Measurements from ENCODE around the gene NOL9.
A peak's percentile ranks its signal among the peaks of the same experiment; 100 is the strongest.

NOL9 gene

GRCh38 chr1:6486433-6487011 lies 67.8 kb downstream of the NOL9 start:
- peak; percentile 89 for DNase-seq

DNA sequence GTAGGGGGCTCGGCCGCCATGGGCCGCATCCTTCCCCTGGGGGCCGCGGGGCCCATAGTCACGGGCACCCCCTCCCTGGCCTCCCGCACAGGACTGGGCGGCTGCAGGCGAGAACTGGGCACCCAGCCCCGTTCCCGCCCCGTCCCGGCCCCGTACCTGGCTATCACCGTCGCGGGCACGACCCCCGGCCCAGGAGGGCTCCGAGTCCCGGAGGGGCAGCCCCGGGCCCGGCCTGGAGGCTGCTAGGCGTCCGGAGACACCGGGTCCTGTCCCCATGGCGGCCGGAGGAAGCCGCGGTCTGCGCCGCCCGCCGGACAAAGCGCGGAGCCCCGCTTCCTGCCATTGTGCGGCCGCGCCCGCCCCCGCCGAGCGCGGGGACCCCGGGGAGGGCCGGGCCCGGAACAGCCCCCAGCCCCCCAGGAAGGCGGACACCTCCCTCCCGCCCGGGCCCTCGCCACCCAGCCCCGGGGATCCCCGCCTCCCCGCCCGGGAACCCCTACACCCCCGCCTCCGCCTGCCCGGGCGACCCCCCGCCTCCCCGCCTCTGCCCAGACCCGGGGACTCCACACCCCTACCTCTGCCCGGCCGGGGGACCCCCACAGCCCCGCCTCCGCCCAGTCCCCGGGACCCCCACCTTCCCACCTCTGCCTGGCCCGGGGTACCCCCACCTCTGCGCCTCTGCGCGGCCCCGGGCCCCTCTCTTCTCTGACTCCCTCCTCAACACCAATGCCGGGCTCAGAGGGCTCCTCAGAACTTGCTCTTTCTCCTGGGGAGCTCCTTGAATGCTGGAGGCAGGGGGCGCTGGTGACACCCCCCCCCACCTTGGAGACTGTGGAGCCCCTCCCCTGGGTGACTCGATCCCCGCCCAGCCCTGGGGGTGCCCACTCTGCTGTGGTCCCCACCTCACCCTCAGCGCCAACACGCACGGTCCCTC lies 68.9 kb downstream of the NOL9 start:
- peak; percentile 41 for DNase-seq

- no peak for DNase-seq
These were observed 69.5 kb downstream of the NOL9 start for GRCh38 chr1:6484826-6485167.

GRCh38 chr1:6483761-6484117 lies 70.6 kb downstream of the NOL9 start:
- no peak for DNase-seq

GRCh38 chr1:6483017-6483760 lies 71.1 kb downstream of the NOL9 start:
- peak; percentile 60 for DNase-seq

DNA sequence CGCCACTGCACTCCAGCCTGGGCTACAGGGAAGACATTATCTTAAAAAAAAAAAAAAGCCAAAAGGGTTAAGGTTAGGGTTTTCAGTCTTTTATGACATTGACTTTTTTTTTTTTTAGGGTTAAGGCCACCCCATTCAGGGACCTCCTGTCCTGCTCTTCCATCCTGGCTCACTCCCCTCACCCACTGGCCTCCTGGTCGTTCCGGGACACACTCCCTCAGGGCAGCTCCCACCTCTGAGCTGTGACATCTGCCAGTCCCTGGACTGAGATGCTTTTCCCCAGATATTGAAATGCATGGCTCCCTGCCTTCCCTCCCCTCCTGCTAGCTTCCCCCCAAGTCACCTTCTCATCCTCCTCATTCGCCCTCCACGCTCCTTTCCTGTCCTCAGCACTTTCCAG lies 72.5 kb downstream of the NOL9 start:
- DNase-seq, result no peak

DNA sequence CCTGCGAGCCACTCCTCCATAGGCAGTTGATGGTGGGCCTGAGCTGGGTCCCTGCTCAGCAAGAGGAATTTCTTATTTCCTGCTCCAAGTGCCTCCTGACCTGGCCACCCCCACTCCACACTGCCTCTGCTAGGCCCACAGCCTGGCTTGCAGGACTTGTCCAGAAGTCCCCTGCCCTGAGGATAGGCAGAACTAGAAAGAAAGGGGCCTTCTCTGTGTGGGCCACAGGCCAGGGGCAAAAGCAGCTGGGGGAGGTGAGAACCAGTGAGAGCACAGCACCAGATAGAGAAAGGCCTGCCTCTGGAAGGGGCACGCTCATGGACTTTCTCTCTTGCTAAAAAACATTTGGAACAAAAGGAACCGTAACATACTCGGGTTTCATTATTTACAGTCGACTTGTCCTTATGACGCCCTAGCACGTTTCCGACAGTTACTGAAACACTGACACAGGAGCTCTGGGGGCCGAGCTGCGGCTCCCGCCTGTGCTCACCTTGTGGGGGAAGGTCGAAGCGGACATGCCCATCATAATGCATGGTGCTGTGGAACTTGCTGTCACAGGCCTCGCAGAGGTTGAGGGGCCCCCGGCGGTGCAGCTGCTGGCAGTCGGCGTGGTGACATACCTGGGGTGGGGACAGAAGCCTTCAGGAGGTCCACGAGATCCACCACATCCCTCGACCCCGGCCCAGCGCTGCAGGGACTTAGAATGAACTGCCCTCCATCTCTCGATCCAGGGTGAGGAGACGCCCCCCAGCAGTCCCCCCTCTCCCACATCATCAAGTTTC lies 77.1 kb downstream of the NOL9 start:
- no peak for DNase-seq

GRCh38 chr1:6476483-6476882 lies 77.8 kb downstream of the NOL9 start:
- no peak for DNase-seq

DNA sequence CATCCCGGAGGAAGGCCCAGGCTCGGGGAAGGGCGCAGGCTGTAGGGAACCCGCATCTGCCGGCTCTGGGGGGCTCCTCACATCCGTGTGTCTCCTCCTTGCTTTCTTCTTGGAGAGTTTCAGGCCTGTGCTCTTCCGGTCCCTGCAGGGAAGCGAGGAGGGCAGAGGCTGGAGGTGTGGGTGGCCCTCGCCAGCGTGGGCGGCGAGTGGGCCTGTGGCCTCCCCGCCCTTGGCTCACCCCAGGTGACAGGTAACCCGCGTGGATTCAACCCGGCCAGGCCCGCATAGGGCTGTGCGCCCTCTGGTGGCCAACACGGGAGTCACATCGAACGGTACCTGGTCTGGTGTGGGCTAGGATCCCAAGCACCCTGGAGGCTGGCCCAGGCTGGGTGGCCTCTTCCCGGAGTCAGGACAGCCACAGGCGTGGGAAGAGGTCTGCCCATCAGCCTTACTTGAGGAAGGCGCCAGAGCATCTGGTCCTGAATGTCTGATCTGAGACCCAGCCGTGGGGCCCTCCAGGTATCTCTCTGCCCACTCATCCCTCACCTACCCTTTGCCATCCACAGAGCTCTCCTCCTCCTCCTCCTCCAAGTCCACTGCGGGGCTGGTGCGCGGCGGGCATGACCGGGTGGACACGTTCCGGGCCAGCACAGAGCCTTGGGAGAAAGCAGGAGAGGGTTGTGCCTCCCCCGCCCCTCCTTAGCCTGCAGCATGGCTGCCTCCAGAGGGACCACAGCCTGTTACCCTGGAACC lies 78.8 kb downstream of the NOL9 start:
- peak; percentile 54 for DNase-seq

DNA sequence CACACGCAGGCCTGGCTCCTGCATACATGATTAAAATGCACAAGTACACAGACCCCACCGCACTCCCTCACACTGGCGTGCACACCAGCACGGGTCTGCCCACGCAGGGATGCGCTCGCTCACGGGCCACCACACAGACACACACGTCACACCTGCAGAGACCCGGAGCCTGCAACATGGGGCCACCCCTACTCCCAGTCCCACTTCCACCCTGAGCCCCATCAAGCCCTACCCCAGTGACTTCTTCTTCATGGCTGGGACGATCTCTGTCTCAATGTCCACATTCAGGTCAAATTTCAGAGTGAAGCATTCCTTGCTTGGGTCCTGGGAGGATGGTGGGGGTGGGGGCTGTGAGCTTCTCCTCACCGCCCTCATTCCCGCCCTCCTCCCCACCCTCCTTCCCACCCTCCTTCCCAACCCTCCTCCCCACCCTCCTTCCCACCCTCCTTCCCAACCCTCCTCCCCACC lies 79.5 kb downstream of the NOL9 start:
- DNase-seq, result no peak

DNA sequence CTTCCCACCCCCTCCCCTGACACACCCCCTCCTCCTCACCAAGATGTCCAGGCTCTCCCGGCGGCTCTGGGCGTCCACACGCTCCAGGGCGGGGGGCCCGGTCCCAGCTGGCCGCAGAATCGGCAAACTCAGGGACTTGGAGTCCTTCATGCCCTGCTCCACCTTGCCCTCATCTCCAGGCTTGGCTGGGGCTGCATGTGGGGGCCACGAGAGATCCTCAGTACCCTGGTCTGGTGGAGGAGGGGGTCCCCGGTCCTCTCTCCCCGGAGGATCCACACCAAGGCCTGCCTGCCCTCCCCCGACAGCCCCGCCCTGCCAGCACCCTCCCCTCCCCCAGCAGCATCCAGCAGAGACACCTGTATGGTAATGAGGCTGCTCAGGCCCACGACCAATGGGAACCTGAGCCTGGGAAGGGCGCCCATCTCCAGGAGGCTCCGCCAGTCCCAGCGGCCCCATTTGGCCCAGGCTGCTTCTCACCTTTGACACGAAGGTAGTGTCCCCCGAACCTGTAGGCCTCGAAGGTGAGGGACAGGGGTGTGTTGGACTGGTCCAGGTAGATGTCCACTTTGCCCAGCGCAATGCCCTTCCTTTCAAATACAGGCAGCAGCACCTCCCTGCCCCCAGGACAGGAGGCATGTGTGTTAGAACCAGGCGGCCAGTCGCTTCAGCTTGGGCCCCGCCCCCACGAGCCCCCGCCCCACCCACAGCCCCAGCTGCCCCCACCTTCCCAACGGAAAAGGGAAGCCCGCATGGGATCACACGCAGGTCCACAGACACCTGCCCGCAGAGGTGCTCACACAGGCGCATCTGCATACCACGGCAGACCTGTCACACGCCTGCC lies 80.1 kb downstream of the NOL9 start:
- peak; percentile 87 for DNase-seq

GRCh38 chr1:6473156-6473555 lies 81.2 kb downstream of the NOL9 start:
- DNase-seq, result no peak

- DNase-seq, result no peak
These were observed 81.9 kb downstream of the NOL9 start for GRCh38 chr1:6472391-6472790.

DNA sequence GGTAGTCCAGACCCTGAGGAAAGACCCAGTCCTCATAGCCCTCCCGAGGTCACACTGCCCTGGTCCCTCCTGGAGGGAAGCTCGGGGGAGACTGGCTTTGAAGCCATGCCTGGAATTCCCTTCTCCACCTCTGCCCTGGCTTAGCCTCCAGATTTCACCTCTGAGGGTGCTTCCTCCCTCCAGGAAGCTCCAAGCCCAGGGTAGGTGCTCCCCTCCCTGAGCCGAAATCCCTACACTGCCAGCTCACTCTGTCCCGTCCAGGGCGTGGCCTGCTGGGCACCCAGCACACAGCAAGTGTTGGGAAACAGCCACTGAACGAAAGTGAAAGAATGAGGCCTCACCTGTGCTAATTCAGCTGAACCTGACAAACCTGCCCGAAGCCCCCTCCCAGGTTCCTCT lies 82.3 kb downstream of the NOL9 start:
- no peak for DNase-seq
